ENCODE data around the gene TMEM132A.
A peak's percentile ranks its signal among the peaks of the same experiment; 100 is the strongest.
"Not testable (repeated sequence)": the region's sequence is repeated elsewhere in the genome, so short reads cannot be mapped to it uniquely, and the experiment has no call there.

Gene TMEM132A

DNA sequence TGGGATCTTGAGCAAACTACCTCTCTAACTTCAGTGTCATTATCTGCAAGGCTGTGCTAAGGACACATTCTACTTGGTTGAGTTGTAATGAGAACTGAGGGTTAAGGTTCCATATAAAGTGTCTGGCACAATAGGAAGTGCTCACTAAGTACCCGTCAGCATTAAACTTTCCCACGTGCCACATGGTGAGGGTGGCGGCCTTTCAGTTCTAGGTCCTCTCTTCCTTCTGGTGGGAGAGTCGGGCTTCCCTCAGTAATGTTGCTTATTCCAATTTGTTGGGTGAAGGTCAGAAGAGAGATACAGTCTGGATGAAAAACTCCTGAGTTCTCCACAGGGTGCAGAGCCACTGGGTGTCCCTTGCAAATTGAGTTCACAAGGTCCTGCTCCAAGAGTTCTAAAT, 42.6 kb downstream of the TMEM132A start:
- DNase-seq: no peak

DNA sequence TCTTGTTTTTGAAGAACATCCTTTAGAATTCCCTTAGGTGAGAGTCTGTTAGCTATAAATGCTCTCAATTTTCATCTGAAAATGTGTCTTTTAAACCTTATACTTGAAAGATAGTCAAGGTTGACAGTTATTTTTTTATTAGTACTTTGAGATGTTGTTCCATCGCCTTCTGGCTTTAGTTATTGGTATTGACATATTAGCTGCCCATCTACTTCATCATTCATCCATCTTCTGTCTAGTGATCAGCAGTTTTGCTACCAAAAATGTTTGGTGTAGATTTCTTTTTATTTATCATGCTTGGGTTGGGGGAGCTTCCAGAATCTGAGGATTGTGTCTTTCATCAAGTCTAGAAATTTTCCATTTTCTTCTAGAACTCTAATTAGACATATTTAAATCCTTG, 44.0 kb downstream of the TMEM132A start:
- DNase-seq: no peak

GRCh38 chr11:60970369-60970774, 46.1 kb downstream of the TMEM132A start:
- peak; percentile 73 for DNase-seq

GRCh38 chr11:60970890-60971289, 46.6 kb downstream of the TMEM132A start:
- no peak for DNase-seq

- DNase-seq: peak; percentile 62
Measured at GRCh38 chr11:60971520-60971919, 47.3 kb downstream of the TMEM132A start, which contains the start of gene CD6. Gene CD6, plus strand, starts transcription at chr11:60971680. Its CDS starts 186 bp downstream, at chr11:60971866.

DNA sequence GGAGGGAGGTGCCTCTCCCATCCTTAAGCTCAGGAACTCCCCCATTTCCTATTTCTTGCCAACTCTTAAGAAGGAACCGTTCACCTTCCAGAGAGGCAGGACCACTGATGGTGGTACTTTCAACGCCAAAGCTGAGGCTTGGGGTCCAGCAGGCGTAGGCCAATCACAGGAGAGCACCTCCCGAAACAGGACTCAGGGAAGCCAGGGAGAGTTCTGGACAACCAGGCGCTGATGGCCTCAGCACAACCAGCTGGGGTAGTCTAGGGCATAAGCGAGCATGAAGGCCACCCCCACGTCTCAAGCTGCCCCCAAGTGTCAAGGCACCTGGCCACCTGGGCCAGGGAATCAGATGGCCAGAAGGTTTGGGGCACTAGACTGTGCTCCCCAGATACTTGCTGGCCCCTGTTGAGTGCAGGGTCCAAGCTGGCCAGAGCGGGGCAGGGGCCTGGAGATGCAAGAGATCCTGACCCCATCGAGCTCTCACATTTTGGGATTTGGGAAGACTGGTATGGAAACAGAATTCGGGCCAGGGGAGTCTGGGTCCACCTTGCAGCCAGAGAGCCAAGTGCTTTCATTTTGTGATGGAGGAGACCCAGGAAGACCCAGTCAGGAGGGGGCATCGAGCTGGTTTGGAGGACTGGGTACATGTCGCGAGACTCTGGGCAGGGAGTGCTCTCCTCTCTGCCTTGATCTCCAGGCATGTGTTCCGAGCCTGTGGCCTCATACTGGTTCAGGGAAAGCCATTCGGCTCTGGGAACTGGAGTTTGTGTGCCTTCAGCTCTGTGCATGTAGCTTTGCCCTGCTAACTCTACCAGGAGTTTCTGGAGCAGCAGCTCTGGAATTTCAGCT, 48.1 kb downstream of the TMEM132A start:
- no peak for DNase-seq

DNA sequence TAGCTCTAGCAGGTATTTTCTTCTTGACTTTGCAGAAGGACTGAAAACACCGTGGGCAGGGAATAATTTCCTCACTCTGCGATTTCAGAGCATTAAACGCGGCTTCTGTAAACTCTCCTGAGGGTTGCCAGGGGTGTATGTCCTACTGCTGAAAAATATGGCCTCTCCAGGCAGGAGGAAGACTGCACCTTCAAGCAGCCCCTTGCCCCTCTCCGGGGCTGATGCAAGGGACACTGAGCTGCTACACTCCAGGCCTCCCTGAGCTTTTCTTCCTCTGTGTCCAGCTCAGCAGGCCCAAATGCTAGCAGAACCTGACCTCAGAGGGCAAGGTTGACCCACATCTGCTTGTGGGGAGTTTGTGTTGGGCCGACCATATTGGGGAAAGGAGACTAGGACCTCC, 49.4 kb downstream of the TMEM132A start:
- no peak for DNase-seq

DNA sequence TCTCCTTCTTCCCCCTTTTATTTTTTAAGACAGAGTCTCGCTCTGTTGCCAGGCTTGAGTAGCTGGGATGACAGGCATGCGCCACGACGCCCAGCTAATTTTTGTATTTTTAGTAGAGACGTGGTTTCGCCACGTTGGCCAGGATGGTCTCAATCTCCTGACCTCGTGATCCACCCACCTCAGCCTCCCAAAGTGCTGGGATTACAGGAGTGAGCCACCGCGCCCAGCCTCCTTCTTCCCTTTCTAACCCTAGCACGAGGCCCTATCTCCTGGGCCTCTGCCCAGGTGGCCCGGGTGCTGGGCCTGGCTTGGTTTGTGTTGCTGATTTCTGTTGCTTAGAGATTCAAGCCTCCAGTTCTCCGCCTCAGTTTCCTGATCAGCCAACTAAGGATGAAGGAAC, 50.1 kb downstream of the TMEM132A start:
- not testable (repeated sequence) for DNase-seq

- DNase-seq: no peak
Measured at GRCh38 chr11:60974726-60975125, 50.5 kb downstream of the TMEM132A start.

DNA sequence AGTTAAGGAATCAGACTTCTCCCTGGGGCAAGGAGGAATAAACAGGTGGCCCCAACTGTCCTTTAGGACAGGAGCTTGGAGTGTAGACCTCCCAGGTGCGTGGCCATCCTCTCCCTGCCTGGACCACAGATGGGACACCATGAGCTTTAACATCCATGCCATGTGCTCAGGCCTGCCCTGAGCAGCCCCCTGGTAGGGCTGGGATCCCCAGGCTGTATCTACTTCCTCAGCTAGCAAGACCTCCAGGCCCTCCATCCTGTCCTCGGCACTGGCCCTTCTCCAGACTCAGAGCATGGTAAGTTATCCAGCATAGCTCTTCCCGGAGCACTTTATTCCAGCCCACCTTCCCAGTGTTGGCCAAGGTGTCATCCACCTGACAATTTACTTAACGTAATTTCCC, 53.0 kb downstream of the TMEM132A start:
- DNase-seq: no peak

DNA sequence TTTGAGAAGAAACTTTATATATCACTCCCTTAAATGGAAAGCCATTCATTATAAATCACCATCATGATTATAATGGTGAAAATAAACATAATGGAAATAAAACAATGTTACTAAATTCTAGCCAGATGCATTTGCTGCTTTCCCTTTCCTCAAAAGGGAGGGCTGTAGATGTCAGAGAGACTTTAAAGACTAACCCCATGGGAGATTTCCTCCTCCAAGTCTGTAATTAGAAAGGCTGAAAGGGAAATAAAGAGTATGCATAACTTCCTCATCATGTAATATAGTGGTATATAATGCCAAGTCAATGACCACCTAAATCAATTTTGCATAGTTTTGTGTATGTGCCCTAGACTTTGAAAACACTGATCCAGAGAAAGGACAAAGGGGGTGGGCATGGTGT, 53.6 kb downstream of the TMEM132A start:
- no peak for DNase-seq

- DNase-seq: no peak
Measured at GRCh38 chr11:60978546-60979380, 54.5 kb downstream of the TMEM132A start.

- DNase-seq: no peak
Measured at GRCh38 chr11:60981515-60981914, 57.3 kb downstream of the TMEM132A start.

DNA sequence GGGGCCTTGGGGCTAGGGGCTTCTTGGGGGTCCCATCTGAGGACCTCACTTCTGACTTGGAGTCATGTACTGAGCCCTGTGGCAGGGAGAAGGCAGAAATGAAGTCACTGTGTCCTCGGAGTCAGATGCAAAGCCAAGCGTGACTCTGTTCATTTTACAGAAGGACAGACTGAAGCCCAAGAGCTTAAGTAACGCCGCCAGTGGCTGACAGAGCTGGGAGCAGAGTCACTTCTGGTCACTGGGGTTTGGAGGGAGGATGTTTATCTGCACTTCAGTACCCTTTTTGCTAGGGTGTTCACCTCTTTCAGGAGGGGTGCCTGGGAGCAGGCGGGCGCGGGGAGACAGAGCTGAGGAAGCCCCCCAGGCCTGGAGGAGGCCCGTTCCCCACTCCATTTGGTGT, 57.9 kb downstream of the TMEM132A start:
- DNase-seq: no peak

- no peak for DNase-seq
Measured at GRCh38 chr11:60984149-60984548, 59.9 kb downstream of the TMEM132A start.

DNA sequence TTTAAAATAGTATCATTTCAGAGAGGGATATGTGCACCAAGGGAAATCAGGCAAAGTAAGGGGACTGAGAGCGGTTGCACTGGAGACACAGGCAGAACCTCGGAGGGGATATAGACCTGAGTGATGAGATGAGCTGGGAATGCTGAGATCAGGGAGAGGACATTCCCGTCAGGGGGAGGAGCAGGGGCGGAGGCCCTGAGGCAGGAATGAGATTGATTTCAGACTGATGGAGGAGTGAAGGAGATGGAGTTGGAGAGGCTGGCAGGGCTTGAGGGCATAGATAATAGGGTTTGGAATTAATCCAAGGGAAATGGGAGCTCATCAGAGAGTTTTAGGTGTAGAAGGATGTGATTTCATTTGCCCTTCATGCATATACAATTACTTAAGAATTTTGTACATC, 60.4 kb downstream of the TMEM132A start:
- DNase-seq: no peak

DNA sequence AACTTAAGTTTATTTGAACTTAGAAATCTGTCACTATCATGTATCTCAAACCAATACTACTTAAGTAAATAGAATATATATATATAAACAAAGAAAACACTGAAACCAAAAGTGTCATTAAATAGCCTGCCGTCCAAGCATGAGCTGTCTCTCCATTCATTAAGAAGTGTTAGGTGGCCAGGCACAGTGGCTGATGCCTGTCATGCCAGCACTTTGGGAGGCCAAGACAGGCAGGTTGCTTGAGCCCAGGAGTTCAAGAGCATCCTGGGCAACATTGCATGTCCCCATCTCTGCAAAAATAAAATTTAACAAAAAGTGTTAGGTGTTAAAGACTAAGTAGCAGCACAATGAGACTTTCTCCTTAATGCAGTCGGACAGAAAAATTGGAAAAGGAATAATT, 61.2 kb downstream of the TMEM132A start:
- DNase-seq: no peak

GRCh38 chr11:60985991-60986915, 62.0 kb downstream of the TMEM132A start:
- DNase-seq: peak; percentile 88
